ENCODE data around the gene YY1AP1.
"Not testable (repeated sequence)": the region's sequence is repeated elsewhere in the genome, so short reads cannot be mapped to it uniquely, and the experiment has no call there.

Gene YY1AP1

DNA sequence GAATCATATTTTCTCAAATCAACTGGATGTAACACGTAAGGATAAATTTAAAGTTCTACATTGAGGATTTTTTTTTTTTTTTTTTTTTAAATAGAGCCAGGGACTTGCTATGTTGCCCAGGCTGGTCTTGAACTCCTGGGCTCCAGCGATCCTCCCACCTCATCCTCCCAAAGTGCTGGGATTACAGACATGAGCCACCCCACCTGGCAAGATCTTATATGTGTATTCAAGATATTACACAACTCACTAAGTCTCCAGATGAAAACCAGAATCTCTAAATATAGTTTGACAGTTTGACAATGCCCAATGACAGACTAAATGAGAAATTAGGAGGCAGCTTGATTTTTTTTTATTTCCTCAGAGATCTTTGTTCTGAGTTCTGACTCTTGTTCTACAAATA lies 6.8 kb downstream of the YY1AP1 start:
- peaks cover 17 to 33% of the 10 kb centered on the region in 2 donors for H3K36me3 Mint-ChIP-seq
- no peak for ATAC-seq (replicated peaks)
- H3K9me3 Mint-ChIP-seq, result no peaks in the 10 kb centered on the region
- no peak for DNase-seq
- peaks cover 21 to 50% of the 10 kb centered on the region in 2 donors for H3K4me1 Mint-ChIP-seq
- H3K27me3 Mint-ChIP-seq, result no peaks in the 10 kb centered on the region
- no peak overlapping the region for H3K4me3 Mint-ChIP-seq
- no peak overlapping the region for H3K27ac Mint-ChIP-seq

DNA sequence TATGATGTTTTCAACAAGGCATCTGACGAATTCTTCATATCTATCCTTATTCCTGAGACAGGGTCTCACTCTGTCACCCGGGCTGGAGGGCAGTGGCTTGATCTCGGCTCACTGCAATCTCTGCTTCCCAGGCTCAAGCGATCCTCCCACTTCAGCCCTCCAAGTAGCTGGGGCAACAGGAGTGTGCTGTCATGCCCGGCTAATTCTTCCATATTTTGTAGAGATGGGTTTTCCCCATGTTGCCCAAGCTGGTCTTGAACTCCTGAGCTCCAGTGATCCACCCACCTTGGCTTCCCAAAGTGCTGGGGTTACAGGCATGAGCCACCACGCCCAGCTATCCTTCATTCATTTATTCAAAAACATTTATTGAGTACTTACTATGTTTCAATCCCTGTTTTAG lies 8.0 kb downstream of the YY1AP1 start:
- H3K9me3 Mint-ChIP-seq, result no peaks in the 10 kb centered on the region
- H3K27me3 Mint-ChIP-seq, result no peaks in the 10 kb centered on the region
- H3K4me1 Mint-ChIP-seq, result peaks cover 16 to 49% of the 10 kb centered on the region in 2 donors
- peak overlapping the region; percentile 7 for H3K27ac Mint-ChIP-seq
- DNase-seq (no peak), ATAC-seq (replicated peaks) (no peak)
- no peak overlapping the region for H3K4me3 Mint-ChIP-seq
- H3K36me3 Mint-ChIP-seq, result peaks cover 20 to 38% of the 10 kb centered on the region in 2 donors

DNA sequence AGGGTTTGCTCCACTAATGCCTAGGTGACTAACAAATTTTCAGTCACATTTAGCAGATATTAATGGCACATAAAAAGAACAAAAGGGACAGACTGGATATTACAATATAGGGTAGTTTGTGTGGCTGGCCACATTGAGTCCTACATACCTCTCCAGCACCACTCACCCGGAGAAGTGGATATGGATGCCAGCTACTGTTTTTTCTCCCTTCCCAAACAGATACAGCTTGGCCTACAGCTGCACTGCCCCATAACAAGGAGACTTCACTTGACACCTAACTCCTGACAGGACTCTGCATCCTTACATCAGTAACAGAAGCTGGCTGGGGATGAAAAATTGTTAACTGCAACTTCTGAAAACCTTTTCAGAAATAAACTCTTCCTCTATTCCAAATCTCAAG lies 9.6 kb downstream of the YY1AP1 start:
- not testable (repeated sequence) for ATAC-seq (replicated peaks); H3K27me3 Mint-ChIP-seq; H3K4me3 Mint-ChIP-seq; H3K27ac Mint-ChIP-seq; DNase-seq; H3K9me3 Mint-ChIP-seq
- H3K36me3 Mint-ChIP-seq, result peaks cover 30 to 46% of the 10 kb centered on the region in 2 donors
- peaks cover 11 to 38% of the 10 kb centered on the region in 2 donors for H3K4me1 Mint-ChIP-seq

DNA sequence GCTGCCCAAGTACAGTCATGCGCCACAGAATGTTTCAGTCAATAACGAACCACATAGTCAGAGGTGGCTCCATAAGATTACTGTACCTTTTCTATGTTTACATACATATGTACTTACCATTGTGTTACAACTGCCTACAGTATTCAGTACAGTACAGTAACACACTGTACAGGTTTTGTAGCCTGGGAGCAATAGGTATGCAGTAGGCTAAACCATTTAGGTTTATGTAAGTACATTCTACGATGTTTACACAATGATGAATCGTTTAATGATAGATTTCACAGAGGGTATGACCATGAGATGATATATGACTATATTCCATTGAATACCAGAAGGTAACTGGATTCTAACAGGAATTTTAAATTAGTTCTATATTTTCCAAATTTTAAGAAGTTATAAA lies 10.5 kb downstream of the YY1AP1 start:
- DNase-seq (no peak), ATAC-seq (replicated peaks) (no peak)
- Mint-ChIP-seq H3K4me1 (peaks cover 8 to 30% of the 10 kb centered on the region in 2 donors), H3K27me3 (no peaks in the 10 kb centered on the region), H3K36me3 (peaks cover 29 to 45% of the 10 kb centered on the region in 2 donors), H3K9me3 (no peaks in the 10 kb centered on the region), H3K27ac (no peak overlapping the region), H3K4me3 (no peak overlapping the region)

DNA sequence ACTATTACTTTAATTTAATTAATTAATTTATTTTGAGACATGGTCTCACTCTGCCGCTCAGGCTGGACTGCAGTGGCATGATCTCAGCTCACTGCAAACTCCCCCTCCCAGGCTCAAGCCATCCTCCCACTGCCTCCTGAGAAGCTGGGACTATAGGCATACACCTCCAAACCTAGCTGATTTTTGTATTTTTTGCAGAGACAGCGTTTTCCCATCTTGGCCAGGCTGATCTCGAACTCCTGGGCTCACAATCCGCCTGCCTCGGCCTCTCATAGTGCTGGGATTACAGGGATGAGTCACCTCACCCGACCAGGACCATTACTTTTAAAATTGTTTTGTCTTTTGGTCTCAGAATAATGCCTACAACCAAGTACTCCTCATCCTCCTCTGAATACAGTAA lies 15.6 kb downstream of the YY1AP1 start:
- Mint-ChIP-seq H3K36me3 (peaks cover 36 to 60% of the 10 kb centered on the region in 2 donors), H3K27me3 (no peaks in the 10 kb centered on the region), H3K4me3 (no peak overlapping the region), H3K27ac (no peak overlapping the region), H3K4me1 (peaks cover 4 to 17% of the 10 kb centered on the region in 2 donors), H3K9me3 (no peaks in the 10 kb centered on the region)
- no peak for ATAC-seq (replicated peaks)
- DNase-seq, result no peak

DNA sequence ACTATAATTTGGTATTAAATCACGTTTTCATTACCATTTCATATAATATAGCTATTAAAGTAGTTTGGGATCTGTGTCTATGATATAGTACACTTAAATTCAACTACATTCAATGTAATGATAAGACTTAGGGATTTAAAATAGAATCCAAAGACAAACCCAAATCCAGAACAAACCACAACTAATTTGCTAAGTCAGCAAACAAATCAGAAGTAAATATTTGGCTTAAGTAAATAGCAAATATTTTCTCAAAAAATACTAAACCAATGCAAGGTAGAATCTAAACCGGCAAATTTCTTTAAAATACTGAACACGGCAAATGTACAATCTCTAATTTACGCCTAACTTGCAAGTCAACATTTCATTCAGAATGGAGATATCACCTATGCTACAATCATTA lies 16.8 kb downstream of the YY1AP1 start:
- ATAC-seq (replicated peaks) (no peak), DNase-seq (no peak)
- H3K27me3 Mint-ChIP-seq, result no peaks in the 10 kb centered on the region
- H3K36me3 Mint-ChIP-seq, result peaks cover 40 to 62% of the 10 kb centered on the region in 2 donors
- no peaks in the 10 kb centered on the region for H3K9me3 Mint-ChIP-seq
- H3K4me1 Mint-ChIP-seq, result peaks cover 2 to 12% of the 10 kb centered on the region in 2 donors
- H3K27ac Mint-ChIP-seq, result no peak overlapping the region
- H3K4me3 Mint-ChIP-seq, result no peak overlapping the region

DNA sequence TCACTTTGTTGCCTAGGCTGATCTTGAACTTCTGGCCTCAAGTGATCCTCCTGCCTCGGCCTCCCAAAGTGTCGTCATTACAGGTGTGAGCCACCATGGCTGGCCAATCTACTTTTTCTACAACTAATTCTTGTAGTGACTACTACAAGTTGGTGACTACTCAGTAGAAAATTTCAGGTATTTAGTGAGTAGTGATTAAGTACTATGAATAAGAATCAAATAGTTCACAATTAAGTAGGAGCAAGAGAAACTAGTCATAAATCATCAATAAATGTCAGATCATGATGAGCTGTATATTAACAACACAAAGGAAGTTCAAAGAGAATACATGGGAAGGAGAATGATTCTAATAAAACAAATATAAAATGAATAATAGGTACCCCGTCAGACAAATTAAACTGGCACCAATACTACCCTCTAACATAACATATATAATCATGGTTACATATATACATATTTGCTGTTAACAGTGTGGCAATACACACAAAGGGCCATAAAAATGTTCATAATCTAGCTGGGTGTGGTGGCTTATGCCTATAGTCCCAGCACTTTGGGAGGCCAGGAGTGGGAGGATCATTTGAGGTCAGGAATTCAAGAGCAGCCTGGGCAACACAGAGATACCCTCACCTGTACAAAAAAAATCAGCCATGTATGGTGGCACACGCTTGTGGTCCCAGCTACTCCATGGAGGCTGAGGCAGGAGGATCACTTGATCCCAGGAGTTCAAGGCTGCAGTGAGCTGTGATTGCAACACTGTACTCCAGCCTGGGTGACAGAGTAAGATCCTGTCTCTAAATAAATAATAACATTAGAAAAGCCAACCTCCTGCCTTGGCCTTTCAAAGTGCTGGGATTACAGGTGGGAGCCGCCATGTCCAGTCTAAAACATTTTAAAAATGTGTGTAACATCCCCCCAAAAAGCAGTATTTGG lies 19.1 kb downstream of the YY1AP1 start:
- no peaks in the 10 kb centered on the region for H3K4me1 Mint-ChIP-seq
- peaks cover 29 to 53% of the 10 kb centered on the region in 2 donors for H3K36me3 Mint-ChIP-seq
- ATAC-seq (replicated peaks), result no peak
- H3K27ac Mint-ChIP-seq, result no peak overlapping the region
- DNase-seq, result no peak
- no peak overlapping the region for H3K4me3 Mint-ChIP-seq
- H3K27me3 Mint-ChIP-seq, result no peaks in the 10 kb centered on the region
- H3K9me3 Mint-ChIP-seq, result no peaks in the 10 kb centered on the region

DNA sequence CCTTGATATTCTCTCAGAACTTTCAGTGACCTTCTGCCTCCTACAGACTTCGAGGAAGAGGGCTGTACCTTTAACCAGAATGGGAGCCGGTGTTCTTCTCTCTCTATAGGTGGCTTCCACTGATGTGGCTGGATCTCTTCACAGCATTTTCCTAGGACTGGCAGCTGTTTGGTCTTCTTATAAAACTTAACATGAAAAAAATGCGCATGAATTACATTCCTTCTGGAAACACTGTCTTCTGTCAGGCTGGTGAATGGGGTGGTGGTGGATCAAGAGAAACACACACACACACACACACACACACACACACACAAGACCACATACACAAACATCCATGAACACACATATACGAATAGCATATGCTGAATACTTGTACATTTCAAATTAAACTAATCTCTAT lies 27.3 kb downstream of the YY1AP1 start:
- not testable (repeated sequence) for ATAC-seq (replicated peaks)

DNA sequence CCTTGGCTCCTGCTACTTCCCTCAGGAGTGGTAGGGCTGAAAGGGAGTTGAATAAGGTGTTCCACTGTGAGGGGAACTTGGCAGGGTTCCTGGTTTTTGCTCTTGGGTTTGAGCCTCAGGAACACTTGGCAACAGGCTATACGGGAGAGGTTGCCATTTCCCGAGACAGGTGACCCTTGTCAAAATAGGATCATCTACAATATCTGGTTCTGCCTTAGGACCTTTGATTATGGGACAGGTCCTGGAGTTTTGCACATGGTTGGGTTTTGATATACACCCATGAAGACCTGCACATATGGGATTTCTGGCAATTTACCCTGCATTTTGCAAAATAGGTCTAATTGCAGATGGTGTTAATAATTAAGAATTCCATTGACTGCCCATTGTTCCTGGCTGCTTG lies 31.1 kb downstream of the YY1AP1 start:
- H3K36me3 Mint-ChIP-seq, result peaks cover 36 to 49% of the 10 kb centered on the region in 2 donors
- H3K4me3 Mint-ChIP-seq, result no peak overlapping the region
- no peaks in the 10 kb centered on the region for H3K9me3 Mint-ChIP-seq
- H3K4me1 Mint-ChIP-seq, result no peaks in the 10 kb centered on the region
- no peaks in the 10 kb centered on the region for H3K27me3 Mint-ChIP-seq
- H3K27ac Mint-ChIP-seq, result no peak overlapping the region
- DNase-seq (no peak), ATAC-seq (replicated peaks) (no peak)

More for the DNA sequence above, 27.3 kb downstream of the YY1AP1 start:
- not testable (repeated sequence) for DNase-seq, H3K9me3 Mint-ChIP-seq, H3K4me3 Mint-ChIP-seq, H3K27me3 Mint-ChIP-seq, H3K4me1 Mint-ChIP-seq, H3K27ac Mint-ChIP-seq
- peaks cover 50 to 63% of the 10 kb centered on the region in 2 donors for H3K36me3 Mint-ChIP-seq

DNA sequence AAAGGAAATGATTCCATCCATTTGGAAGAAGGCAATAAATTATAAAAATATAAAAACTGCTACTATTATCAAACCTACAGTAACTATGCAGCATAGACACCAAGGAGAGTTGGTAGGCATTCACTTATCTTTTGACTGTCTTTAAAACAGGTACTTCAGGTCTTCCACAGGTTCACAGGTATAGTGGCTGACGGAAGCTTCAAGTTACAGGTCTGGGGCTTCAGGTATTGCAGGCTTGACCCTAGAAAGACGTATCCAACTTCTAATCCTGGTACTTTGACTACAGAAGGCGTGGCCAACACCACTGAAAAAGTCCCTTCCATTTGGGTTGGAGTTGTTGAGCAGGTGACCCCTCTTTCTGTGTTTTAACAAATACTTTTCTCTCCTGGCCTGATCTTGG lies 35.6 kb downstream of the YY1AP1 start:
- H3K27me3 Mint-ChIP-seq, result no peaks in the 10 kb centered on the region
- peaks cover 2 to 3% of the 10 kb centered on the region in 2 donors for H3K9me3 Mint-ChIP-seq
- H3K27ac Mint-ChIP-seq, result no peak overlapping the region
- no peak overlapping the region for H3K4me3 Mint-ChIP-seq
- DNase-seq (no peak), ATAC-seq (replicated peaks) (no peak)
- H3K4me1 Mint-ChIP-seq, result peaks cover 17 to 28% of the 10 kb centered on the region in 2 donors
- H3K36me3 Mint-ChIP-seq, result peaks cover 5 to 11% of the 10 kb centered on the region in 2 donors

DNA sequence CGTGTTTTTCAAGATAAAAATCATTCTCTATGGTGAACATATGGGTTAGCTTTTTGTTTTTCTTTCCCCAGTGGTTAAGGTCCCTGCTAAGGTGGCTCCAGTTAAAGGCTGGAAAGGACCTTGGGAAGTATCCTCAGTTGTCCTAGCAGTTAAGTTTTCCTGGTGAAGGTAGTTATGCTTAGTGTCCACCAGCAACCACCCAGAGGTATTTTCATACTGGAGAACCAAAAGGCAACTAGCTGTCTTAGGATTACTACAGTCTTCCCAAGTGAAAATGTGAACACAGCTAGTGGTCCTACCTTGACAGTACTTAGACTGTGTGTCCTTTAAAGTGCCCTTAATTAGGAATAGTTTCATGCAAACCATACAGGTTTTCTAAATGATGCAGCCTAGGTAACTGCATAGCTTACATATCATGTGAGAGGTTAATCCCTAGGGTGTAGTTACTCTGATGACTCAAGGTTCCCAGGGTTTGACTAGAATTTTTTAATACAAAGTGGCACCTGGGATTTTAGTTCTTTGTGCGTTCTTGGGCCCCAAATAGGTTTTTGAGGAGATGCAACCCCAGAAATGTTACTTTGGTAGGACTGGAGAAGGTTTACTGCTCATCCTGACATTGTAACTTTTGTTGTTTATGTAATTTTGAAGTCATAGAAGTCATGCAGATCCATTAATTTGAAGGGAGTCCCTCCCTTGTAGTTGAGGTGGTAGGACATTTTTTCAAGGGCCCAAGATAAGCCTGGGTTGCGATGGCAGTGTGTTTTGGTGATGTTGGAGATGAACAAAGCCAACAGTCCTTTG lies 36.5 kb downstream of the YY1AP1 start:
- Mint-ChIP-seq H3K27me3 (no peaks in the 10 kb centered on the region), H3K4me3 (no peak overlapping the region), H3K36me3 (peaks cover 0 to 4% of the 10 kb centered on the region in 2 donors), H3K9me3 (peaks cover 2 to 3% of the 10 kb centered on the region in 2 donors), H3K27ac (peak overlapping the region; percentile 31), H3K4me1 (peaks cover 17 to 28% of the 10 kb centered on the region in 2 donors)
- DNase-seq (no peak), ATAC-seq (replicated peaks) (peak; percentile 47 to 58)

DNA sequence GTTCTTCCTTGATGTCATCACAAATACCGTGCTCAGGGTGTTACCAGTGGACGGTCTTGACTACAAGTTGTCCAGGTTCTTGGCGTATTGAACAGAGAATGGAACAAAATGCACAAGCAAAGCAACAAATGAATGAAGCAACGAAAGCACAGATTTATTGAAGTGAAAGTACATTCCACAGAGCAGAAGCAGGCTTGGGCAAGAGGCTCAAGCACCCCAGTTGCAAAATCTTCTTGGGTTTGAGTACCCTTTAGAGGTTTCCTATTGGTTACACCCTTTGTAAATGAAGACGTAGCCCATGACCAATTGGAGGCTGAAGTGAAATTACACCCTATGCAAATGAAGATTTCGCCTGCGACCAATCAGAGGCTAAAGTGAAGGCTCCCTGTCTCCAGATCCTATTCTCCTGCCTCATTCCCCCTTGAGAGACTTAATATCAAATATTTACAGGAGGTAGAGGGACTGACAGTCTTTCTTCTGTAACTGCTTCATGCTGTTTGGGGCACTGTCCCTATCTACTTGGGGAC lies 38.3 kb downstream of the YY1AP1 start:
- Mint-ChIP-seq H3K27me3 (peaks cover 0 to 4% of the 10 kb centered on the region in 2 donors), H3K27ac (peak overlapping the region; percentile 9), H3K36me3 (peaks cover 0 to 3% of the 10 kb centered on the region in 2 donors), H3K4me1 (peaks cover 17 to 37% of the 10 kb centered on the region in 2 donors), H3K9me3 (peaks cover 2 to 3% of the 10 kb centered on the region in 2 donors), H3K4me3 (no peak overlapping the region)
- DNase-seq (no peak), ATAC-seq (replicated peaks) (no peak)

DNA sequence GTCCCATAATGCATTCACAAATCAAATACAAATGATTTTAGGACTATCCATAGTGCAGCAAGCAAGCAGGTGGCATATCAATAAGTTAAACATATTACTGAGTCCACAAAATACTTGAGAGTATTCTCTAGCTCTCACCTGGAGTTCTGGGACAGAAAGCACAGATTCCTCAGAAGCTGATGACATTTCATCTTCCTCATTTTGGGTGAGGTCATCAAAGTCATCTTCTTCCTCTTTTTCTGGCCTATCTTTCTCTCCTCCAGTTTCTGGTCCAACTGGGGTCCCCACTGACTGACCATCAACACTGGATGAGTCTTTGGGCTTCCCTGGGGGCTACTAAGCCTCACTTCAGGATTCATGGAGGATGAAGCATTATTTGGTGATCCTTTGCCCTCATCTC lies 38.9 kb downstream of the YY1AP1 start:
- peak; percentile 64 to 69 for ATAC-seq (replicated peaks)
- H3K36me3 Mint-ChIP-seq, result peaks cover 0 to 3% of the 10 kb centered on the region in 2 donors
- peak overlapping the region; percentile 9 for H3K27ac Mint-ChIP-seq
- peaks cover 17 to 37% of the 10 kb centered on the region in 2 donors for H3K4me1 Mint-ChIP-seq
- H3K4me3 Mint-ChIP-seq, result no peak overlapping the region
- H3K27me3 Mint-ChIP-seq, result peaks cover 0 to 4% of the 10 kb centered on the region in 2 donors
- H3K9me3 Mint-ChIP-seq, result peaks cover 2 to 3% of the 10 kb centered on the region in 2 donors
- DNase-seq, result no peak

Data from stimulated activated naive B cell treated with anti-CD40 and anti-IgM and Interleukin-4, amounts not matched to agents 10 μg/mL and 1 μg/mL and 100 μg/mL, for 72 hours (primary cell).